ENCODE results near the gene SRPX2.

- no peak for TF ChIP-seq POLR2A (IDR thresholded peaks at IDR 0.05)
- TF ChIP-seq, protein P1, sequence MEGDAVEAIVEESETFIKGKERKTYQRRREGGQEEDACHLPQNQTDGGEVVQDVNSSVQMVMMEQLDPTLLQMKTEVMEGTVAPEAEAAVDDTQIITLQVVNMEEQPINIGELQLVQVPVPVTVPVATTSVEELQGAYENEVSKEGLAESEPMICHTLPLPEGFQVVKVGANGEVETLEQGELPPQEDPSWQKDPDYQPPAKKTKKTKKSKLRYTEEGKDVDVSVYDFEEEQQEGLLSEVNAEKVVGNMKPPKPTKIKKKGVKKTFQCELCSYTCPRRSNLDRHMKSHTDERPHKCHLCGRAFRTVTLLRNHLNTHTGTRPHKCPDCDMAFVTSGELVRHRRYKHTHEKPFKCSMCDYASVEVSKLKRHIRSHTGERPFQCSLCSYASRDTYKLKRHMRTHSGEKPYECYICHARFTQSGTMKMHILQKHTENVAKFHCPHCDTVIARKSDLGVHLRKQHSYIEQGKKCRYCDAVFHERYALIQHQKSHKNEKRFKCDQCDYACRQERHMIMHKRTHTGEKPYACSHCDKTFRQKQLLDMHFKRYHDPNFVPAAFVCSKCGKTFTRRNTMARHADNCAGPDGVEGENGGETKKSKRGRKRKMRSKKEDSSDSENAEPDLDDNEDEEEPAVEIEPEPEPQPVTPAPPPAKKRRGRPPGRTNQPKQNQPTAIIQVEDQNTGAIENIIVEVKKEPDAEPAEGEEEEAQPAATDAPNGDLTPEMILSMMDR (IDR thresholded peaks at IDR 0.05), result no peak
These were observed 66.8 kb downstream of the SRPX2 start for GRCh38 chrX:100710816-100711215.

Data from esophagus squamous epithelium (tissue), 4 donors.